A673 (cell line): ENCODE data around the gene SLC8A2. TPM values are rescaled to one million over a fixed set of nuclear protein-coding genes. Genes with fewer than 3 reads are reported as not detected.
"Not testable (repeated sequence)": the region's sequence is repeated elsewhere in the genome, so short reads cannot be mapped to it uniquely, and the experiment has no call there.

ENCODE experiments used
- BruUV-seq: library from RNA; stranded (reverse); fragments of 400-500 nt; replicated peaks from 2 replicates; lab custom pipeline; 2021; lab: Mats Ljungman, UMichigan
- CTCF ChIA-PET: fragments of 300-600 bp; sonication (Branson Sonifier 250); formaldehyde crosslinking; loops from one replicate; lab custom pipeline; 2022; ENCODE audit warnings: antibody characterized with exemption; lab: Charles Lee
- POLR2A ChIA-PET: fragments of 300-600 bp; sonication (Branson Sonifier 250); formaldehyde crosslinking; loops from one replicate; lab custom pipeline; 2022; ENCODE audit warnings: antibody characterized with exemption; ENCODE audit not compliant: low non-redundant PET; lab: Charles Lee
- DNase-seq: peaks from one replicate; pipeline ENCODE4 v3.0.0-alpha.2; 2015; ENCODE audit warnings: low spot score
- H3K27ac ChIP-seq: fragments of 200-600 bp; sonication (generic); 2 replicates; pipeline ENCODE4 v1.5.1; 2016; ENCODE audit warnings: mixed run types, low read depth, mild to moderate bottlenecking, mixed read lengths, antibody characterized with exemption, low read length; ENCODE audit not compliant: poor library complexity, severe bottlenecking
- H3K27me3 ChIP-seq: fragments of 200-600 bp; sonication (generic); replicated peaks from 2 replicates; pipeline ENCODE4 v1.6.1; 2017; ENCODE audit warnings: mixed run types, low read depth, mild to moderate bottlenecking, mixed read lengths, antibody characterized with exemption, low read length; ENCODE audit not compliant: insufficient read depth, poor library complexity
- H3K36me3 ChIP-seq: fragments of 200-600 bp; sonication (generic); 2 replicates; pipeline ENCODE4 v1.6.1; 2016; ENCODE audit warnings: mixed run types, mild to moderate bottlenecking, mixed read lengths, antibody characterized with exemption, low read length; ENCODE audit not compliant: insufficient read depth, poor library complexity, severe bottlenecking
- H3K4me1 ChIP-seq: fragments of 200-600 bp; sonication (generic); 2 replicates; pipeline ENCODE4 v1.6.1; 2017; ENCODE audit warnings: mixed run types, mild to moderate bottlenecking, mixed read lengths, antibody characterized with exemption, low read length; ENCODE audit not compliant: insufficient read depth, poor library complexity, severe bottlenecking
- H3K4me3 ChIP-seq: fragments of 200-600 bp; sonication (generic); 2 replicates; pipeline ENCODE4 v1.5.1; 2016; ENCODE audit warnings: low read depth, mixed run types, mild to moderate bottlenecking, mixed read lengths, low read length; ENCODE audit not compliant: poor library complexity, severe bottlenecking
- H3K9me3 ChIP-seq: fragments of 200-600 bp; sonication (generic); 2 replicates; pipeline ENCODE4 v1.6.1; 2016; ENCODE audit warnings: mixed run types, low read depth, mild to moderate bottlenecking, mixed read lengths, antibody characterized with exemption, low read length; ENCODE audit not compliant: poor library complexity, severe bottlenecking
- EZH2 ChIP-seq: fragments of 200-600 bp; sonication (generic); IDR thresholded peaks from 2 replicates; pipeline ENCODE4 v1.6.1; 2017; ENCODE audit warnings: borderline replicate concordance, low read depth, mild to moderate bottlenecking, mixed read lengths, antibody characterized with exemption, low read length; ENCODE audit not compliant: poor library complexity, severe bottlenecking
- intact Hi-C: fragments of 100-400 bp; cut with micrococcal nuclease; formaldehyde crosslinking; loops from one replicate; pipeline ENCODE4 v1.10.0; 2022; ENCODE audit not compliant: unreplicated experiment
- total RNA-seq: library from RNA; stranded (reverse); gene quantifications from 2 replicates; pipeline ENCODE4 v1.2.3, GENCODE V29; 2021
- TF ChIP-seq, protein P1 (sequence below): fragments of 300-800, 200-600 bp; sonication (generic); conservative IDR thresholded peaks from 2 replicates; pipeline ENCODE4 v1.5.1; 2017; ENCODE audit warnings: low read depth, mild to moderate bottlenecking, antibody characterized with exemption, low read length, moderate library complexity, mixed read lengths

Gene SLC8A2
- total RNA-seq, 1 experiment from 2014 or later: 3.2 TPM

DNA sequence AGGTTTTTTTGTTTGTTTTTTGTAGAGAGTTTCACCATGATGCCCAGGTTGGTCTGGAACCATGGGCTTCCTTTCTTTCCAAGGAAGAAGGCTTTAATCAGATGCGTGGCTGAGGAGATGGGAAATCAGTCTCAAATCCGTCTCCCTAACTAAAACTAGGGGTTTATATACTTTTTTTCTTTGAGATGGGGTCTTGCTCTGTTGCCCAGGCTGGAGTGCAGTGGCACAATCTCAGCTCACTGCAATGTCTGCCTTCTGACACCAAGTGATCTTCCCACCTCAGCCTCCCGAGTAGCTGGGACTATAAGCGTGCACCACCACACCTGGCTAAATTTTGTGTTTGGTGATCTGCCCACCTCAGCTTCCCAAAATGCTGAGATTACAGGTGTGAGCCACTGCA, 87.2 kb downstream of the SLC8A2 start:
- H3K4me1 ChIP-seq, BruUV-seq, POLR2A ChIA-PET, H3K27ac ChIP-seq, H3K4me3 ChIP-seq, H3K27me3 ChIP-seq, DNase-seq, intact Hi-C loops, H3K9me3 ChIP-seq, CTCF ChIA-PET: not testable (repeated sequence)
- H3K36me3 ChIP-seq: peaks cover 23% of the 10 kb centered on the region

DNA sequence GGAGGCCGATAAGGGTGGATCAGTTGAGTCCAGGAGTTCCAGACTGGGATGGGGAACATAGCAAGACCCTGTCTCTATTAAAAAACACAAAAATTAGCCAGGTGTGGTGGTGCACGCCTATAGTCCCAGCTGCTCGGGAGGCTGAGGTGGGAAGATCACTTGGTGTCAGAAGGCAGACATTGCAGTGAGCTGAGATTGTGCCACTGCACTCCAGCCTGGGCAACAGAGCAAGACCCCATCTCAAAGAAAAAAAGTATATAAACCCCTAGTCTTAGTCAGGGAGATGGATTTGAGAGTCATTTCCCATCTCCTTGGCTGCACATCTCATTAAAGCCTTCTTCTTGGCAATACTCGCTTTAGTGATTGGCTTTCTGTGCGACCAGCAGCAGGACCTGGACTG, 87.8 kb downstream of the SLC8A2 start:
- CTCF ChIA-PET, H3K4me1 ChIP-seq, H3K27me3 ChIP-seq, DNase-seq, BruUV-seq, H3K9me3 ChIP-seq, POLR2A ChIA-PET, intact Hi-C loops, H3K27ac ChIP-seq, H3K4me3 ChIP-seq: not testable (repeated sequence)
- peaks cover 25% of the 10 kb centered on the region for H3K36me3 ChIP-seq

DNA sequence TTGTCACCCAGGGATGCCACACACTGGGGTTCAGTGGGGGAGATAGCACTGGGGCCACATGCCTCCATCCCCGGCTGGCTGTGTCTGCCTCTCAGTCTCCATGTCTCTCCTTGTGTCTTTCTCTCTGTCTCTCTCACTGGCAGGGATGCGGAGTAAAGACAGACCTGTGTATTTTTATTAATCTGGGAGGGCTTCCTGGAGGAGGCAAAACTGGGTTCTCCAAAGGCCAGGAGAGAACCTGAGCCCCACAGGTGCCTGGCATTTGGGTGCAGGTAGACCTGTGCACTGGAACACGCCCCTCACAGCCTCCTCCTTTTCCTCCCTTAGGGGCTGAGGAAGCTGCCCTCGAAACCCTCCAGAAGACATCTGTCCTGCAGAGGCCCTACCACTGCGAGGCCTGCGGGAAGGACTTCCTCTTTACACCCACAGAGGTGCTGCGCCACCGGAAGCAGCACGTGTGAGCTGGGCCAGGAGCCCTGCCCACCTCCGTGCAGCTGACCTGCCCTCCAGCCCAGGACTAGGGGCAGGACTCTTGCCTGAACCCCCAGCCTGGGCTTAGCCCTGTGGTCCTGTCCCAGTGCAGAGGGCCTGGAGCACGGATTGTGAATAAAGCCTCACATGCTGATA, 89.9 kb downstream of the SLC8A2 start:
- Histone ChIP-seq H3K36me3 (peaks cover 31% of the 10 kb centered on the region), H3K4me3 (no peak overlapping the region), H3K9me3 (no peaks in the 10 kb centered on the region), H3K27me3 (no peaks in the 10 kb centered on the region), H3K4me1 (no peaks in the 10 kb centered on the region), H3K27ac (no peak overlapping the region)
- no peak for TF ChIP-seq EZH2
- TF ChIP-seq, protein P1, sequence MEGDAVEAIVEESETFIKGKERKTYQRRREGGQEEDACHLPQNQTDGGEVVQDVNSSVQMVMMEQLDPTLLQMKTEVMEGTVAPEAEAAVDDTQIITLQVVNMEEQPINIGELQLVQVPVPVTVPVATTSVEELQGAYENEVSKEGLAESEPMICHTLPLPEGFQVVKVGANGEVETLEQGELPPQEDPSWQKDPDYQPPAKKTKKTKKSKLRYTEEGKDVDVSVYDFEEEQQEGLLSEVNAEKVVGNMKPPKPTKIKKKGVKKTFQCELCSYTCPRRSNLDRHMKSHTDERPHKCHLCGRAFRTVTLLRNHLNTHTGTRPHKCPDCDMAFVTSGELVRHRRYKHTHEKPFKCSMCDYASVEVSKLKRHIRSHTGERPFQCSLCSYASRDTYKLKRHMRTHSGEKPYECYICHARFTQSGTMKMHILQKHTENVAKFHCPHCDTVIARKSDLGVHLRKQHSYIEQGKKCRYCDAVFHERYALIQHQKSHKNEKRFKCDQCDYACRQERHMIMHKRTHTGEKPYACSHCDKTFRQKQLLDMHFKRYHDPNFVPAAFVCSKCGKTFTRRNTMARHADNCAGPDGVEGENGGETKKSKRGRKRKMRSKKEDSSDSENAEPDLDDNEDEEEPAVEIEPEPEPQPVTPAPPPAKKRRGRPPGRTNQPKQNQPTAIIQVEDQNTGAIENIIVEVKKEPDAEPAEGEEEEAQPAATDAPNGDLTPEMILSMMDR: no peak
- intact Hi-C loops: no loop called here
- CTCF ChIA-PET: no interaction called here
- POLR2A ChIA-PET: no interaction called here
- BruUV-seq: no TSS peak
- no peak for DNase-seq

DNA sequence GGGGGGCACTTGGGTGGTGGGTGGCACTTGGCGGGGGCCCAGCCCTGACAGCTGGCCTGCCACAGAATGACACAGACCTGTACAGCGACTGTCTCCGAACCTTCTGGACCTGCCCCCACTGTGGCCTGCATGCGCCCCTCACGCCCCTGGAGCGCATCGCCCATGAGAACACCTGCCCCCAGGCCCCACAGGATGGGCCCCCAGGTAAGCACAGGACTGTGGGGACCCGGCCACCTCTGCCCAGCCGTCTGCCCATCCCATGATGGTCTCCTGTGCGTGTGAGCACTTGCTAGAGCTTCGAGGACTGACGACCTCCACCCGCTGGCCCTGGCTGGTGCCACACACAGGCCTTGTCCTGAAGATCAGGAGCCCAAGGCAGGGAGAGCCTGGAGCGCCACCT, 90.6 kb downstream of the SLC8A2 start:
- H3K27ac ChIP-seq: no peak overlapping the region
- no peaks in the 10 kb centered on the region for H3K4me1 ChIP-seq
- H3K27me3 ChIP-seq: no peaks in the 10 kb centered on the region
- CTCF ChIA-PET: no interaction called here
- intact Hi-C loops: no loop called here
- no TSS peak for BruUV-seq
- no peak overlapping the region for H3K4me3 ChIP-seq
- TF ChIP-seq, protein P1: no peak
- no peak for TF ChIP-seq EZH2
- DNase-seq: no peak
- POLR2A ChIA-PET: no interaction called here
- no peaks in the 10 kb centered on the region for H3K9me3 ChIP-seq
- peaks cover 31% of the 10 kb centered on the region for H3K36me3 ChIP-seq
